ENCODE data around the gene TAF5. TPM values are rescaled to one million over a fixed set of nuclear protein-coding genes. Genes with fewer than 3 reads are reported as not detected.
A peak's percentile ranks its signal among the peaks of the same experiment; 100 is the strongest.

Gene TAF5
- total and polyA plus RNA-seq, 2 donors (not counting 3 experiments of a cell fraction or from before 2014, with no cell fraction given) = 2.4 to 5.8 TPM

DNA sequence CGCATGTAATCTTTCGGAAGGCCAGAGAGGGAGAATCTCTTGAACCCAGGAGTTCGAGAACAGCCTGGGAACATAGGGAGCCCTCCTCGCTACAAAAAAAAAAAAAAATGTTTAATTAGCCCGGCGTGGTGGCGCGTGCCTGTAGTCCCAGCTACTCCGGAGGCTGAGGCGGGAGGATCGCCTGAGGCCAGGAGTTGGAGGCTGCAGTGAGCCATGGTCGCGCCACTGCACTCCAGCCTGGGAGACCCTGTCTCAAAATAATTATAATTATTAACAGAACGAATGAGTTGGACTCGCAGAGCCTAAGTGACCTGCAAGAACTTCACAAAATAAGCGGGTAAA is 17.6 kb upstream of the TAF5 start:
- peaks cover 2% of the 10 kb centered on the region for H3K4me1 ChIP-seq (ENCODE audit: control insufficient read depth, extremely low read depth, insufficient read depth, low read length)
- H3K4me2 ChIP-seq (ENCODE audit: insufficient read depth, low read length) = peak overlapping the region; percentile 31
- peak overlapping the region; percentile 94 for H2AFZ ChIP-seq (ENCODE audit: low read depth, low read length)
- peaks cover 9% of the 10 kb centered on the region for H3K79me2 ChIP-seq (ENCODE audit: control insufficient read depth, insufficient read depth, low read length)
- H3K27ac ChIP-seq (ENCODE audit: insufficient read depth, low read depth, low read length) = peak overlapping the region; percentile 37
- peaks cover 2 to 6% of the 10 kb centered on the region in 2 experiments for H3K36me3 ChIP-seq (ENCODE audit: control insufficient read depth in 2 of 2, extremely low read depth in 1 of 2, insufficient read depth in 2 of 2, low read length in 2 of 2)
- H3K4me3 ChIP-seq (replicated peaks in 1 of 3; ENCODE audit: insufficient read depth in 1 of 3, low read depth in 1 of 3, low read length in 3 of 3) = peak overlapping the region; percentile 62 to 80 (median 71)
- dilution Hi-C loops (cut with MboI; ENCODE audit: extremely low pct_ligation_motif_present, low sequenced_read_pairs) (no loop called here), intact Hi-C loops (cut with micrococcal nuclease) (loop anchor here (1.0 kb wide), 1 partner anchor 46 kb away; the partner anchor contains the start of genes ATP5MK and PDCD11)
- no peaks in the 10 kb centered on the region for H3K9me3 ChIP-seq (replicated peaks; ENCODE audit: control insufficient read depth, insufficient read depth, low read length)
- DNase-seq (ENCODE audit: low read depth, low spot score) (no peak), FAIRE-seq (no peak)
- H3K9ac ChIP-seq (replicated peaks; ENCODE audit: extremely low read depth, insufficient read depth, low read length) = peak overlapping the region; percentile 49
- no peaks in the 10 kb centered on the region for H3K9me1 ChIP-seq (replicated peaks; ENCODE audit: control insufficient read depth, extremely low read depth, insufficient read depth, low read length)
- TSS peak; percentile 20 for BruUV-seq (replicated peaks)
- ChIA-PET CTCF (interaction anchor here (1.0 to 1.7 kb wide), 2 partner anchors 9 to 16 kb away, joined by 3 to 8 read pairs; no protein-coding TSS in a partner anchor), POLR2A (no interaction called here)
- TF ChIP-seq, protein P1, sequence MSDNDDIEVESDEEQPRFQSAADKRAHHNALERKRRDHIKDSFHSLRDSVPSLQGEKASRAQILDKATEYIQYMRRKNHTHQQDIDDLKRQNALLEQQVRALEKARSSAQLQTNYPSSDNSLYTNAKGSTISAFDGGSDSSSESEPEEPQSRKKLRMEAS (IDR thresholded peaks at IDR 0.05; ENCODE audit: insufficient read depth, insufficient read length) = no peak
- no peak for TF ChIP-seq JUN (IDR thresholded peaks at IDR 0.05; ENCODE audit: borderline replicate concordance, insufficient read depth, insufficient read length, low read depth)
- TF ChIP-seq POLR2AphosphoS5 (IDR thresholded peaks at IDR 0.05; ENCODE audit: insufficient read depth, low read depth, low read length) = no peak
- TF ChIP-seq POLR2A (IDR thresholded peaks at IDR 0.05; ENCODE audit: low read depth, low read length) = no peak
- no peak for TF ChIP-seq GATA2 (IDR thresholded peaks at IDR 0.05; ENCODE audit: insufficient read depth, insufficient read length, low read depth, low read length)
- TF ChIP-seq EZH2 (IDR thresholded peaks at IDR 0.05; ENCODE audit: borderline replicate concordance, low read depth, low read length, severe bottlenecking) = no peak
- no peak for TF ChIP-seq MYC (IDR thresholded peaks at IDR 0.05; ENCODE audit: low read depth, low read length)
- no peaks in the 10 kb centered on the region for H4K20me1 ChIP-seq (replicated peaks; ENCODE audit: control insufficient read depth, extremely low read depth, insufficient read depth, low read length)
- H3K27me3 ChIP-seq (ENCODE audit: control insufficient read depth in 2 of 2, insufficient read depth in 2 of 2, low read length in 2 of 2) = no peaks in the 10 kb centered on the region
